ENCODE results near the gene JMY. TPM values are rescaled to one million over a fixed set of nuclear protein-coding genes. Genes with fewer than 3 reads are reported as not detected.

The JMY gene
- total and polyA plus RNA-seq, 2 experiments from 2014 or later = 2.0 to 11.7 TPM

GRCh38 chr5:79190235-79190529 is 45.7 kb upstream of the JMY start:
- Histone ChIP-seq H3K9me3 (ENCODE audit: low read depth) (no peaks in the 10 kb centered on the region), H3K4me2 (no peak overlapping the region), H2AFZ (no peak overlapping the region), H3K4me3 (no peak overlapping the region), H3K27me3 (no peaks in the 10 kb centered on the region), H3K79me2 (no peaks in the 10 kb centered on the region), H3K36me3 (replicated peaks; ENCODE audit: insufficient read depth, low read depth) (no peaks in the 10 kb centered on the region), H4K20me1 (ENCODE audit: insufficient read depth, poor library complexity, severe bottlenecking) (no peaks in the 10 kb centered on the region), H3K9me2 (replicated peaks; ENCODE audit: insufficient read depth) (no peaks in the 10 kb centered on the region), H3K4me1 (ENCODE audit: insufficient read depth) (no peaks in the 10 kb centered on the region), H3K27ac (no peak overlapping the region)
- DNase-seq (ENCODE audit: low spot score) = no peak
- WGBS (ENCODE audit: low lambda C conversion rate, missing lambda C conversion rate) = 75% methylated on average over 2 of the region's 2 CpGs
- no peak for TF ChIP-seq CTCF (IDR thresholded peaks at IDR 0.05; ENCODE audit: poor library complexity)

GRCh38 chr5:79191457-79191856 is 44.5 kb upstream of the JMY start:
- DNase-seq (ENCODE audit: low spot score) = no peak
- Histone ChIP-seq H4K20me1 (ENCODE audit: insufficient read depth, poor library complexity, severe bottlenecking) (no peaks in the 10 kb centered on the region), H2AFZ (no peak overlapping the region), H3K27ac (no peak overlapping the region), H3K9me2 (replicated peaks; ENCODE audit: insufficient read depth) (no peaks in the 10 kb centered on the region), H3K4me1 (ENCODE audit: insufficient read depth) (no peaks in the 10 kb centered on the region), H3K4me2 (no peak overlapping the region), H3K4me3 (no peak overlapping the region), H3K79me2 (no peaks in the 10 kb centered on the region), H3K27me3 (no peaks in the 10 kb centered on the region), H3K36me3 (replicated peaks; ENCODE audit: insufficient read depth, low read depth) (no peaks in the 10 kb centered on the region), H3K9me3 (ENCODE audit: low read depth) (no peaks in the 10 kb centered on the region)
- 92% methylated on average over 6 of the region's 6 CpGs for WGBS (ENCODE audit: low lambda C conversion rate, missing lambda C conversion rate)
- TF ChIP-seq EZH2phosphoT487 (IDR thresholded peaks at IDR 0.05; ENCODE audit: low read depth, severe bottlenecking, unreplicated experiment) (no peak), EZH2 (IDR thresholded peaks at IDR 0.05; ENCODE audit: borderline replicate concordance) (no peak), CTCF (IDR thresholded peaks at IDR 0.05; ENCODE audit: poor library complexity) (no peak)

GRCh38 chr5:79193643-79194042 is 42.3 kb upstream of the JMY start:
- Histone ChIP-seq H2AFZ (no peak overlapping the region), H3K9me3 (ENCODE audit: low read depth) (no peaks in the 10 kb centered on the region), H3K79me2 (no peaks in the 10 kb centered on the region), H3K9me2 (replicated peaks; ENCODE audit: insufficient read depth) (no peaks in the 10 kb centered on the region), H3K27ac (no peak overlapping the region), H4K20me1 (ENCODE audit: insufficient read depth, poor library complexity, severe bottlenecking) (no peaks in the 10 kb centered on the region), H3K4me1 (ENCODE audit: insufficient read depth) (no peaks in the 10 kb centered on the region), H3K4me2 (no peak overlapping the region), H3K27me3 (no peaks in the 10 kb centered on the region), H3K4me3 (no peak overlapping the region), H3K36me3 (replicated peaks; ENCODE audit: insufficient read depth, low read depth) (no peaks in the 10 kb centered on the region)
- 75% methylated on average over 4 of the region's 4 CpGs for WGBS (ENCODE audit: low lambda C conversion rate, missing lambda C conversion rate)
- peak; percentile 33 for DNase-seq (ENCODE audit: low spot score)
- TF ChIP-seq EZH2 (IDR thresholded peaks at IDR 0.05; ENCODE audit: borderline replicate concordance) = no peak
- TF ChIP-seq EZH2phosphoT487 (IDR thresholded peaks at IDR 0.05; ENCODE audit: low read depth, severe bottlenecking, unreplicated experiment) = no peak
- no peak for TF ChIP-seq CTCF (IDR thresholded peaks at IDR 0.05; ENCODE audit: poor library complexity)

- Histone ChIP-seq H3K27ac (no peak overlapping the region), H4K20me1 (ENCODE audit: insufficient read depth, poor library complexity, severe bottlenecking) (no peaks in the 10 kb centered on the region), H3K79me2 (no peaks in the 10 kb centered on the region), H3K36me3 (replicated peaks; ENCODE audit: insufficient read depth, low read depth) (no peaks in the 10 kb centered on the region), H3K4me1 (ENCODE audit: insufficient read depth) (no peaks in the 10 kb centered on the region), H3K9me2 (replicated peaks; ENCODE audit: insufficient read depth) (no peaks in the 10 kb centered on the region), H3K27me3 (no peaks in the 10 kb centered on the region), H2AFZ (no peak overlapping the region), H3K4me3 (no peak overlapping the region), H3K4me2 (no peak overlapping the region), H3K9me3 (ENCODE audit: low read depth) (no peaks in the 10 kb centered on the region)
- 66% methylated on average over 3 of the region's 3 CpGs for WGBS (ENCODE audit: low lambda C conversion rate, missing lambda C conversion rate)
- TF ChIP-seq EZH2 (IDR thresholded peaks at IDR 0.05; ENCODE audit: borderline replicate concordance) (no peak), CTCF (IDR thresholded peaks at IDR 0.05; ENCODE audit: poor library complexity) (peak; percentile 39), EZH2phosphoT487 (IDR thresholded peaks at IDR 0.05; ENCODE audit: low read depth, severe bottlenecking, unreplicated experiment) (no peak)
- peak; percentile 11 for DNase-seq (ENCODE audit: low spot score)
Measured at GRCh38 chr5:79200573-79201183, 35.3 kb upstream of the JMY start.
